Trophoblast cell (in vitro differentiated cells and primary cell): Measurements from ENCODE around the gene P2RY8.
A peak's percentile ranks its signal among the peaks of the same experiment; 100 is the strongest.

Experiments used
- DNase-seq, 2 donors: peaks; one replicate each; pipeline ENCODE4 v3.0.0-alpha.2; 2016
- H2AFZ ChIP-seq: 2 replicates; pipeline ENCODE4 v1.6.1; 2013; ENCODE audit warnings: low read length, moderate library complexity, mild to moderate bottlenecking; ENCODE audit not compliant: insufficient read depth, poor library complexity
- H2AK5ac ChIP-seq: 2 replicates; pipeline ENCODE4 v1.6.1; 2013; ENCODE audit warnings: mild to moderate bottlenecking, low read length
- H2BK120ac ChIP-seq: 2 replicates; pipeline ENCODE4 v1.6.1; 2013; ENCODE audit warnings: low read length, mild to moderate bottlenecking, moderate library complexity; ENCODE audit not compliant: insufficient read depth, poor library complexity
- H2BK12ac ChIP-seq: 2 replicates; pipeline ENCODE4 v1.6.1; 2013; ENCODE audit warnings: mild to moderate bottlenecking, low read length, moderate library complexity
- H2BK5ac ChIP-seq: 2 replicates; pipeline ENCODE4 v1.6.1; 2013; ENCODE audit warnings: low read length, low read depth, moderate library complexity, mild to moderate bottlenecking; ENCODE audit not compliant: poor library complexity
- H3K14ac ChIP-seq: 2 replicates; pipeline ENCODE4 v1.6.1; 2013; ENCODE audit warnings: mild to moderate bottlenecking, low read length
- H3K18ac ChIP-seq: 2 replicates; pipeline ENCODE4 v1.6.1; 2013; ENCODE audit warnings: mild to moderate bottlenecking, low read length
- H3K23ac ChIP-seq: 2 replicates; pipeline ENCODE4 v1.6.1; 2013; ENCODE audit warnings: low read length
- H3K27ac ChIP-seq: 2 replicates; pipeline ENCODE4 v1.5.1; 2013; ENCODE audit warnings: low read depth, mild to moderate bottlenecking, inconsistent platforms, low read length, moderate library complexity
- H3K27me3 ChIP-seq: 2 replicates; pipeline ENCODE4 v1.6.1; 2013; ENCODE audit warnings: inconsistent platforms, mild to moderate bottlenecking, low read length, moderate library complexity; ENCODE audit not compliant: insufficient read depth
- H3K36me3 ChIP-seq, 2 experiments: 1 replicate in 1 of 2; 2 replicates in 1 of 2; pipeline ENCODE4 v1.6.1; 2013; ENCODE audit warnings: low read length in 2 of 2, mild to moderate bottlenecking in 2 of 2, moderate library complexity in 1 of 2; ENCODE audit not compliant: insufficient read depth in 2 of 2, control insufficient read depth in 1 of 2
- H3K4ac ChIP-seq: 2 replicates; pipeline ENCODE4 v1.6.1; 2013; ENCODE audit warnings: low read depth, mild to moderate bottlenecking, low read length, moderate library complexity
- H3K4me1 ChIP-seq, 2 experiments: 1 replicate in 1 of 2; 2 replicates in 1 of 2; pipeline ENCODE4 v1.6.1; 2013; ENCODE audit warnings: low read length in 2 of 2, mild to moderate bottlenecking in 2 of 2, moderate library complexity in 1 of 2; ENCODE audit not compliant: insufficient read depth in 2 of 2, control insufficient read depth in 1 of 2
- H3K4me2 ChIP-seq: 2 replicates; pipeline ENCODE4 v1.6.1; 2013; ENCODE audit warnings: inconsistent platforms, mild to moderate bottlenecking, low read length, moderate library complexity
- H3K4me3 ChIP-seq: 2 replicates; pipeline ENCODE4 v1.5.1; 2013; ENCODE audit warnings: mild to moderate bottlenecking, low read depth, low read length, inconsistent platforms
- H3K79me1 ChIP-seq: one replicate; pipeline ENCODE4 v1.6.1; 2013; ENCODE audit warnings: low read length
- H3K79me2 ChIP-seq: 2 replicates; pipeline ENCODE4 v1.6.1; 2013; ENCODE audit warnings: low read length, mild to moderate bottlenecking; ENCODE audit not compliant: control insufficient read depth, insufficient read depth, poor library complexity
- H3K9ac ChIP-seq: 2 replicates; pipeline ENCODE4 v1.6.1; 2013; ENCODE audit warnings: mild to moderate bottlenecking, low read length
- H3K9me3 ChIP-seq: 2 replicates; pipeline ENCODE4 v1.6.1; 2013; ENCODE audit warnings: low read depth, mild to moderate bottlenecking, control low read depth, inconsistent platforms, low read length; ENCODE audit not compliant: insufficient read depth
- H4K12ac ChIP-seq: 2 replicates; pipeline ENCODE4 v1.6.1; 2013; ENCODE audit warnings: low read depth, mild to moderate bottlenecking, low read length, moderate library complexity
- H4K8ac ChIP-seq: 2 replicates; pipeline ENCODE4 v1.6.1; 2013; ENCODE audit warnings: low read depth, mild to moderate bottlenecking, low read length, moderate library complexity
- H4K91ac ChIP-seq: one replicate; pipeline ENCODE4 v1.6.1; 2013; ENCODE audit warnings: low read depth, mild to moderate bottlenecking, low read length, moderate library complexity
- WGBS: extraction: QIAGEN DNeasy Blood & Tissue Kit; methylation state at CpG from one replicate; pipeline ENCODE4 v1.1.7; 2013; ENCODE audit warnings: missing lambda C conversion rate; ENCODE audit not compliant: insufficient read length, insufficient coverage; ENCODE audit errors: extremely low coverage; 5-methylcytosine and 5-hydroxymethylcytosine counted together

P2RY8 gene

DNA sequence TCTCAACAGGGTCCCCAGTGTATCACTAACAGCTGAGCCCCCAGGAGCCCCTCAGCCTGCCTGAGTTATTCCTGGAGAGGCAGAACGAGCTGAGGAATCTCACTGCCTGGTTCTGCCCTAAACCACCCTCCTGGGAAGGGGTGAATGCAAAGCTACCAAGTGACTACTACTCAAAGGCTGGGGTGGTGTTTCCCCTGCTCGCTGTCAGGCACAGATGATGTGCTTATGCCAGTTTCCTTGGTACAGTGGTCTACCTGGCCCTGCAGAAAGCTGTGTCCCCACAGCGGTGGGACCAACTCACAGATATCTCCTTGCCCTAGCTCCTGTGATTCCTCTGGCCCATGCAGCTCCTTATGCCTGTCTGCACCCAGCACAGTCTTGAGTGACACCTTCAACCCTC, 48.8 kb downstream of the P2RY8 start:
- H3K4me1 ChIP-seq = peaks cover 3 to 4% of the 10 kb centered on the region in 2 experiments
- H4K8ac ChIP-seq = no peak overlapping the region
- no peak overlapping the region for H3K18ac ChIP-seq
- no peak for DNase-seq
- H4K12ac ChIP-seq = no peak overlapping the region
- peaks cover 4% of the 10 kb centered on the region for H3K9me3 ChIP-seq
- H3K4me2 ChIP-seq = no peak overlapping the region
- no peak overlapping the region for H4K91ac ChIP-seq
- H2BK120ac ChIP-seq = no peak overlapping the region
- H2AK5ac ChIP-seq = no peak overlapping the region
- H3K14ac ChIP-seq = no peak overlapping the region
- no peaks in the 10 kb centered on the region for H3K36me3 ChIP-seq
- no peak overlapping the region for H3K4ac ChIP-seq
- H2BK5ac ChIP-seq = no peak overlapping the region
- no peaks in the 10 kb centered on the region for H3K79me2 ChIP-seq
- peaks cover 4% of the 10 kb centered on the region for H3K27me3 ChIP-seq
- no peak overlapping the region for H3K23ac ChIP-seq
- H2BK12ac ChIP-seq = no peak overlapping the region
- no peak overlapping the region for H3K9ac ChIP-seq
- WGBS = no CpG with 5 or more reads among the region's 3 CpGs
- peaks cover 2% of the 10 kb centered on the region for H3K79me1 ChIP-seq
- no peak overlapping the region for H3K4me3 ChIP-seq
- H3K27ac ChIP-seq = no peak overlapping the region
- no peak overlapping the region for H2AFZ ChIP-seq

GRCh38 chrX:1487401-1487800, 49.6 kb downstream of the P2RY8 start:
- no peak overlapping the region for H3K4me2 ChIP-seq

DNA sequence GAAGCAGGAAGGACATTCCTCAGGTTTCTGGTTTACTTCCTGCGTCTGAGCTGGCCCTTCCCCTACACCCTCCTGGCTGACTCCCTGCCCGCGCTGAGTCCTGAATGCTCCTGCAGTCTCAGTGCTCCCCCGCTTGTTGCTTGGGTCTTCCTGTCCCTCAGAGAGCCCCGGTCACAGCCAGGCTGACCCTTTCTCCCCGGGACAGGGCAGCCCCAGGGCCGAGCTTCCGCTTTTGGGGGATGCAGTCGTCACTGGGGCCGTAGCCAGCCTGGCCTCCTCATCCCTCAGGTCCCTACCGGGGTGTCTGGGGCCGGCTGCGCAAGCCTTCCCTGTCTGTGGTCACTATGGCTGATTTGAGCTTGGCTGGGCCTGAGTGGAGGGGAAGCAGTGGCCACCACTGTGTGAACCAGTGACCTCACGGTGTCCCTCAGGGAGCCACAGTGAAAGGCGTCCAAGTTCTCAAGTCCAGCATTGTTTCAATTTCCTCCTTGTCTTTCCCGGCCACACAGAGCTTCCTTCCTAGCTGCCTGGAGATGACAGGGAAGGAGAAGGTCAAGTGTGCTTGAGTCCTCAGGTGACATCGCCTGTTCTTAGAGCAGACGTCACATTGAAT, 50.1 kb downstream of the P2RY8 start:
- no peak for DNase-seq
- peaks cover 5 to 6% of the 10 kb centered on the region in 2 experiments for H3K4me1 ChIP-seq
- WGBS = no CpG with 5 or more reads among the region's 18 CpGs

More at GRCh38 chrX:1487401-1487800, 49.6 kb downstream of the P2RY8 start:
- WGBS = no CpG with 5 or more reads among the region's 5 CpGs
- no peak overlapping the region for H3K14ac ChIP-seq
- no peak overlapping the region for H4K12ac ChIP-seq
- H3K27me3 ChIP-seq = peaks cover 1% of the 10 kb centered on the region
- H2BK12ac ChIP-seq = no peak overlapping the region
- H3K18ac ChIP-seq = no peak overlapping the region
- H3K79me2 ChIP-seq = no peaks in the 10 kb centered on the region
- no peak overlapping the region for H4K91ac ChIP-seq
- no peaks in the 10 kb centered on the region for H3K36me3 ChIP-seq
- H3K79me1 ChIP-seq = peaks cover 2% of the 10 kb centered on the region
- no peak overlapping the region for H4K8ac ChIP-seq
- H2AK5ac ChIP-seq = no peak overlapping the region
- no peak overlapping the region for H3K4ac ChIP-seq
- DNase-seq = no peak
- no peak overlapping the region for H3K9ac ChIP-seq
- H2BK120ac ChIP-seq = no peak overlapping the region
- peaks cover 4% of the 10 kb centered on the region for H3K9me3 ChIP-seq
- no peak overlapping the region for H2BK5ac ChIP-seq
- no peak overlapping the region for H3K4me3 ChIP-seq
- no peak overlapping the region for H3K27ac ChIP-seq
- no peak overlapping the region for H2AFZ ChIP-seq
- no peak overlapping the region for H3K23ac ChIP-seq
- peaks cover 3 to 4% of the 10 kb centered on the region in 2 experiments for H3K4me1 ChIP-seq

DNA sequence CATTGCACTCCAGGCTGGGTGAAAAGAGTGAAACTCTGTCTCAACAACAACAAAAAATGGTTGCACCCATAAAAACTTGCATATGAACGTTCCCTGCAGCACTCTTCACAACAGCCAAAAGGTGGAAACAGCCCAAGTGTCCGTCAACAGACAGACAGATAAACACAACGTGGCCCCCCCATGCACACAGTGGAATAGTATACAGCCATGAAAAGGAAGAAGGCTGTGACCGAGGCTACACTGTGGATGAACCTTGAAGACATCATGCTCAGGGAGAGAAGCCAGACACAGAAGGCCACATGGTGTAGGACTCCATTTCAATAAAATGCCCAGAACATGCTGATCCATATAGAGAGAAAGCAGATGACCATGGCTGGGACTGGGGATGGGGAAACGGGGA, 50.8 kb downstream of the P2RY8 start:
- no peak for DNase-seq
- H4K12ac ChIP-seq = no peak overlapping the region
- no peaks in the 10 kb centered on the region for H3K27me3 ChIP-seq
- H2AK5ac ChIP-seq = no peak overlapping the region
- no peak overlapping the region for H3K4me2 ChIP-seq
- H2BK120ac ChIP-seq = no peak overlapping the region
- H3K18ac ChIP-seq = no peak overlapping the region
- peaks cover 8 to 10% of the 10 kb centered on the region in 2 experiments for H3K4me1 ChIP-seq
- H2BK12ac ChIP-seq = no peak overlapping the region
- H3K14ac ChIP-seq = no peak overlapping the region
- peaks cover 2% of the 10 kb centered on the region for H3K79me1 ChIP-seq
- no peak overlapping the region for H3K9ac ChIP-seq
- no peak overlapping the region for H4K8ac ChIP-seq
- H3K23ac ChIP-seq = no peak overlapping the region
- H2BK5ac ChIP-seq = no peak overlapping the region
- WGBS = no CpG with 5 or more reads among the region's 5 CpGs
- no peaks in the 10 kb centered on the region for H3K36me3 ChIP-seq
- no peak overlapping the region for H4K91ac ChIP-seq
- no peak overlapping the region for H3K4ac ChIP-seq
- H3K4me3 ChIP-seq = no peak overlapping the region
- H3K27ac ChIP-seq = no peak overlapping the region
- H3K9me3 ChIP-seq = no peaks in the 10 kb centered on the region
- H2AFZ ChIP-seq = no peak overlapping the region
- no peaks in the 10 kb centered on the region for H3K79me2 ChIP-seq

More for the DNA sequence above, 50.1 kb downstream of the P2RY8 start:
- Histone ChIP-seq H2AK5ac (no peak overlapping the region), H3K9me3 (peaks cover 2% of the 10 kb centered on the region), H4K8ac (peak overlapping the region; percentile 34), H3K4ac (no peak overlapping the region), H2BK12ac (no peak overlapping the region), H3K14ac (no peak overlapping the region), H3K4me2 (no peak overlapping the region), H2BK5ac (no peak overlapping the region), H3K79me1 (peaks cover 2% of the 10 kb centered on the region), H3K18ac (no peak overlapping the region), H3K4me3 (no peak overlapping the region), H3K36me3 (no peaks in the 10 kb centered on the region), H3K79me2 (no peaks in the 10 kb centered on the region), H3K27ac (no peak overlapping the region), H3K27me3 (no peaks in the 10 kb centered on the region), H4K91ac (peak overlapping the region; percentile 36), H4K12ac (no peak overlapping the region), H2BK120ac (no peak overlapping the region), H3K9ac (no peak overlapping the region), H3K23ac (no peak overlapping the region), H2AFZ (no peak overlapping the region)
